D721Med (cell line): ENCODE results near the gene PIKFYVE.

ENCODE experiments used
- DNase-seq: peaks from one replicate; pipeline ENCODE4 v3.0.0; 2011; ENCODE audit warnings: low spot score; ENCODE audit not compliant: insufficient read length
- FAIRE-seq: peaks from 2 replicates; lab custom pipeline; 2011; peaks lifted over from hg19 to GRCh38; lab: Jason Lieb, UNC
- CTCF ChIP-seq: IDR thresholded peaks from 2 replicates; pipeline ENCODE4 v1.5.1; 2012; ENCODE audit warnings: mild to moderate bottlenecking, control low read depth; ENCODE audit not compliant: insufficient read depth; ENCODE audit errors: missing control alignments

The PIKFYVE gene

DNA sequence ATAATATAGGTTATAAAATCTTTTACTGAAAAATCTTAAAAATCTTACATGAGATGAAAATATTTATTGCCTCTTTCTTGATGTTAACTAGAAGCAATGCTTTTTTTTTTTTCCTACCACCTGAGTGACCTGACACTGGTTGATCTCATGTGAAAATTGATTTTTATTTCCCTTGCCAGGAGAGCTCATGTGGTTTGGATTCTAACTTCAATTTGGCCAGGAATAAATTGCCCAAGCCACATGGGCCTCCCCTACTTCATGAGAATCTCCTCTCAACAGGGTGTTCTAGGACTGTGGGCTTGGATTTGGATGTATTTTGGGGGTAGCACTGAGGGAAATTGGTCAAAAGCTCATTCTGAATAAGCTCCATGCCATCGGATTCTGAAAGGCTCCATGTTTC, 31.3 kb upstream of the PIKFYVE start:
- FAIRE-seq (no peak), DNase-seq (no peak)
- TF ChIP-seq CTCF: no peak

DNA sequence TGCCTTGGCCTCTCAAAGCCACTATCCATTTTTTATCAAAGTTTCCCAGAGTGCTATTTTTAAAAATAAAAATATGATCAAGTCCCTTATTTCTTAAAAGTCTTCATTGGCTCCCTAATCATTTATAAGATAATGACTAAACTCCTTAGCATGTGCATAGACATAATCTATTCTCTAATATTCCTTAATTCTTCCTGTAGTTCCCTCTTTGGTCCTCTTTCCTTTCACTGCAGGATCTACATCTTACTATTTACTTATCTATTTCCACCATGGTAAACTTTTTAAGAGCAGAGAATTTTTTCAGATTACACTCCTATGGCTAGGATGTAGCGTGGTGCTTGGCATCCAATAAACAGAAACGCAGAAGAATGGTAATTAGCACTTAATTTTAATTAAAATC, 30.2 kb upstream of the PIKFYVE start:
- TF ChIP-seq CTCF: no peak
- FAIRE-seq (no peak), DNase-seq (no peak)

- no peak for DNase-seq
- no peak for FAIRE-seq
- no peak for TF ChIP-seq CTCF
These were observed 26.1 kb upstream of the PIKFYVE start for GRCh38 chr2:208239770-208240493.

DNA sequence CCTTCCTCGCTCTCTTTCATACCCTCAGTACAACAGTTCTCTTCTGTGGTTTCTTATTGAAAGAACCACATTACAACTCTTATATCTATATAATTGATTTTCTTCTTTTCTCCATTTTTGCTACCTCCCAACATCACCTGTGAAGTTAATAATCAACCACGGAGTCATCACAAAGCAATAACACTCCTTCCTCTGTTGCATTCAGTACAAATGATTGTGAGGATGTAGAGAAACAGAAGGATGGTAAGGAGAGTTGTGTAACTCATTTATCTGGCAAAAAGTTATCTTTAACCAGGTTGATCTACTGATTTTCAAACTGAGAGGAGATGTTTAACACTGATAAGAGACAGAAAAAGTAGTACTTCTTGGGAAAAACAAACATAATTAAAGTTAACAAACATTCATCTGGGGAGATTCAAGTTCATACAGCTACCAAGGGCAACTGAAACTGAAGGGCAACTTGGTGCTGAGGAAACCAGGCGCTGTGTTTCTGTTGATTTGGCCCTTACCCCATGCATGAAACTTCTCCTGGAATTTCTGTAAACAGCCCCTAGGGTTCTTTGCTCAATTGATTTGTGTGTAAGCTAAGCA, 25.3 kb upstream of the PIKFYVE start:
- FAIRE-seq: no peak
- TF ChIP-seq CTCF: no peak
- DNase-seq: no peak

DNA sequence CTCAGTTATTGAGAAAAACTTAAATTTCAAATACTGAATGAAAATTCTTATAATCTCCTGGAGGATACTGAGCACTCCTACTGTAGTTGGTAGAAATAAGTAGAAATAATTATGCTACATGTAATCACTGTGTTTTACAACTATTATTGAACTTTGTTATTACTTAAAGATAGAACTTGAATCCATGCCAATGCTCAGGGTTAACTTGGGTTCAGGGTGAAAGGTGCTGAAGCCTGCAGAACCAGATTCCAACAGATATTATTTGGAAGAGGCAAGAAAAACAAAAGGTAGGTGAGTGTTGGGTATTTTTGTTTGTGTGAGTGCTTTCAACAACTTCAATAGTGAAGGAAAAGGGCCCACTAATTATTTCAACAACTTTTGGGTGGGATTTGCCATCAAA, 21.6 kb upstream of the PIKFYVE start:
- TF ChIP-seq CTCF: no peak
- DNase-seq: no peak
- no peak for FAIRE-seq

DNA sequence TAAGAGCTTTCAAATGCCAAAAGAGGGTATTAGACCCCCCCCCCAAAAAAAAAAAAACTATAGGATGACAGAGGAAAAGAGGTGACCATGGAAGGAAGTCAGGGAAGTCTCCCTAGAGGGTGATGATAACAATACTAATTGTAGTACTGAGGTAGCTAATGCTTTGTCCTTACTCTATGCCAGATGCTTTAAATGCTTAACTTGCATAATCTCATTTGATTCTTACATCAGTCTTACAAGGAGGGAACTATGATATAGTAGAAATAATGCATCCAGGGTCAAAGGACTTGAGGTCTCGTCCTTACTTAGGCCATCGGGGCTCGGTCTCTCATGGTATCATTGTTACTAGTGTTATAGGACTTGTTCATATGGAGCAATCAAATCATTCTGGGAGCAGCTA, 20.3 kb upstream of the PIKFYVE start:
- TF ChIP-seq CTCF: no peak
- no peak for FAIRE-seq
- DNase-seq: no peak

- FAIRE-seq (no peak), DNase-seq (no peak)
- TF ChIP-seq CTCF: no peak
These were observed 17.5 kb upstream of the PIKFYVE start for GRCh38 chr2:208248601-208249000.
